Measurements from ENCODE around the gene LRRC4B.
A peak's percentile ranks its signal among the peaks of the same experiment; 100 is the strongest.

The LRRC4B gene

GRCh38 chr19:50510700-50511068, 57.6 kb downstream of the LRRC4B start:
- DNase-seq (ENCODE audit: extremely low read depth, low read depth): no peak
- peak overlapping the region; percentile 68 for H3K4me3 ChIP-seq (replicated peaks; ENCODE audit: low read depth, low read length)
- TF ChIP-seq CTCF (IDR thresholded peaks at IDR 0.05; ENCODE audit: low read depth, low read length, missing control alignments): no peak

GRCh38 chr19:50510121-50510670, 58.0 kb downstream of the LRRC4B start:
- peak overlapping the region; percentile 68 for H3K4me3 ChIP-seq (replicated peaks; ENCODE audit: low read depth, low read length)
- DNase-seq (ENCODE audit: extremely low read depth, low read depth): no peak
- TF ChIP-seq CTCF (IDR thresholded peaks at IDR 0.05; ENCODE audit: low read depth, low read length, missing control alignments): no peak

- DNase-seq (ENCODE audit: extremely low read depth, low read depth): no peak
- no peak for TF ChIP-seq CTCF (IDR thresholded peaks at IDR 0.05; ENCODE audit: low read depth, low read length, missing control alignments)
- H3K4me3 ChIP-seq (replicated peaks; ENCODE audit: low read depth, low read length): no peak overlapping the region
Measured at GRCh38 chr19:50509366-50509765, 58.9 kb downstream of the LRRC4B start.

GRCh38 chr19:50508843-50509190, 59.4 kb downstream of the LRRC4B start:
- DNase-seq (ENCODE audit: extremely low read depth, low read depth): no peak
- TF ChIP-seq CTCF (IDR thresholded peaks at IDR 0.05; ENCODE audit: low read depth, low read length, missing control alignments): no peak
- H3K4me3 ChIP-seq (replicated peaks; ENCODE audit: low read depth, low read length): no peak overlapping the region

GRCh38 chr19:50507376-50507775, 60.9 kb downstream of the LRRC4B start:
- no peak overlapping the region for H3K4me3 ChIP-seq (replicated peaks; ENCODE audit: low read depth, low read length)
- no peak for TF ChIP-seq CTCF (IDR thresholded peaks at IDR 0.05; ENCODE audit: low read depth, low read length, missing control alignments)
- no peak for DNase-seq (ENCODE audit: extremely low read depth, low read depth)

GRCh38 chr19:50506700-50507099, 61.5 kb downstream of the LRRC4B start:
- DNase-seq (ENCODE audit: extremely low read depth, low read depth): no peak
- TF ChIP-seq CTCF (IDR thresholded peaks at IDR 0.05; ENCODE audit: low read depth, low read length, missing control alignments): no peak
- no peak overlapping the region for H3K4me3 ChIP-seq (replicated peaks; ENCODE audit: low read depth, low read length)
